DOHH2 (cell line): ENCODE data around the gene CST6.

Experiments used
- H3F3A ChIP-seq: fragments of 200-600 bp; sonication (generic), shearing (Covaris generic); 2 replicates; pipeline ENCODE4 v1.6.0; 2016; ENCODE audit warnings: antibody characterized with exemption, mild to moderate bottlenecking; ENCODE audit not compliant: control insufficient read depth, insufficient read depth
- H3K27ac ChIP-seq: fragments of 200-600 bp; sonication (generic); 2 replicates; pipeline ENCODE4 v1.5.1; 2014; ENCODE audit warnings: low read depth, mild to moderate bottlenecking, low read length, moderate library complexity
- H3K27me3 ChIP-seq: fragments of 200-600 bp; sonication (generic); 2 replicates; pipeline ENCODE4 v1.6.1; 2014; ENCODE audit warnings: mild to moderate bottlenecking, low read length, mixed read lengths; ENCODE audit not compliant: control insufficient read depth
- H3K36me3 ChIP-seq: fragments of 200-600 bp; sonication (generic); 2 replicates; pipeline ENCODE4 v1.6.1; 2014; ENCODE audit warnings: mild to moderate bottlenecking, low read length, moderate library complexity, mixed read lengths; ENCODE audit not compliant: control insufficient read depth
- H3K4me1 ChIP-seq: fragments of 200-600 bp; sonication (generic); 2 replicates; pipeline ENCODE4 v1.6.1; 2014; ENCODE audit warnings: mild to moderate bottlenecking, low read length, mixed read lengths; ENCODE audit not compliant: control insufficient read depth
- H3K4me2 ChIP-seq: fragments of 200-600 bp; sonication (generic); 2 replicates; pipeline ENCODE4 v1.6.0; 2014; ENCODE audit warnings: mild to moderate bottlenecking, low read length, moderate library complexity
- H3K4me3 ChIP-seq: fragments of 200-600 bp; sonication (generic); 2 replicates; pipeline ENCODE4 v1.5.1; 2014; ENCODE audit warnings: mild to moderate bottlenecking, low read length, mixed read lengths
- H3K79me2 ChIP-seq: fragments of 200-600 bp; sonication (generic); 2 replicates; pipeline ENCODE4 v1.6.1; 2014; ENCODE audit warnings: mild to moderate bottlenecking, low read length, mixed read lengths; ENCODE audit not compliant: control insufficient read depth
- H3K9me2 ChIP-seq: fragments of 200-600 bp; sonication (generic); replicated peaks from 2 replicates; pipeline ENCODE4 v1.6.1; 2014; ENCODE audit warnings: mild to moderate bottlenecking, low read length, mixed read lengths; ENCODE audit not compliant: control insufficient read depth
- H3K9me3 ChIP-seq: fragments of 200-600 bp; sonication (generic); 2 replicates; pipeline ENCODE4 v1.6.1; 2014; ENCODE audit warnings: antibody characterized with exemption, low read length, mixed read lengths; ENCODE audit not compliant: control insufficient read depth, insufficient read depth
- H4K20me1 ChIP-seq: fragments of 200-600 bp; sonication (generic); 2 replicates; pipeline ENCODE4 v1.6.0; 2014; ENCODE audit warnings: low read depth, mild to moderate bottlenecking, antibody characterized with exemption, low read length, moderate library complexity; ENCODE audit not compliant: control insufficient read depth, insufficient read depth
- CTCF ChIP-seq: fragments of 200-600 bp; sonication (generic); IDR thresholded peaks from one replicate; pipeline ENCODE4 v1.5.1; 2014; ENCODE audit warnings: antibody characterized with exemption, mild to moderate bottlenecking, low read depth, low read length; ENCODE audit not compliant: poor library complexity, severe bottlenecking
- EZH2phosphoT487 ChIP-seq: fragments of 200-600 bp; sonication (generic); IDR thresholded peaks from 2 replicates; pipeline ENCODE4 v1.6.1; 2017; ENCODE audit warnings: borderline replicate concordance, mild to moderate bottlenecking, antibody characterized with exemption, low read length, moderate library complexity, mixed read lengths

CST6 gene

GRCh38 chr11:66013762-66014100, 1.9 kb downstream of the CST6 start:
- Histone ChIP-seq H3K79me2 (no peaks in the 10 kb centered on the region), H3K4me2 (no peak overlapping the region), H3K36me3 (no peaks in the 10 kb centered on the region), H4K20me1 (no peaks in the 10 kb centered on the region), H3F3A (no peaks in the 10 kb centered on the region), H3K9me2 (no peaks in the 10 kb centered on the region), H3K4me3 (no peak overlapping the region), H3K27me3 (0 out of 2 replicates have a peak, but pooled peaks cover 5% of the 10 kb centered on the region), H3K4me1 (no peaks in the 10 kb centered on the region), H3K9me3 (no peaks in the 10 kb centered on the region), H3K27ac (no peak overlapping the region)
- TF ChIP-seq EZH2phosphoT487 (no peak), CTCF (no peak)

- Histone ChIP-seq H3K27ac (no peak overlapping the region), H3K27me3 (0 out of 2 replicates have a peak, but pooled peaks cover 5% of the 10 kb centered on the region), H3K4me3 (no peak overlapping the region), H4K20me1 (no peaks in the 10 kb centered on the region), H3K36me3 (no peaks in the 10 kb centered on the region), H3K79me2 (no peaks in the 10 kb centered on the region), H3K9me2 (no peaks in the 10 kb centered on the region), H3K4me1 (no peaks in the 10 kb centered on the region), H3F3A (no peaks in the 10 kb centered on the region), H3K4me2 (no peak overlapping the region), H3K9me3 (no peaks in the 10 kb centered on the region)
- no peak for TF ChIP-seq CTCF
- no peak for TF ChIP-seq EZH2phosphoT487
These were observed 3.1 kb downstream of the CST6 start for GRCh38 chr11:66014804-66015453.

GRCh38 chr11:66015454-66015881, 3.7 kb downstream of the CST6 start:
- Histone ChIP-seq H3K4me2 (no peak overlapping the region), H3K27me3 (0 out of 2 replicates have a peak, but pooled peaks cover 5% of the 10 kb centered on the region), H3K79me2 (no peaks in the 10 kb centered on the region), H3K9me3 (no peaks in the 10 kb centered on the region), H3K9me2 (no peaks in the 10 kb centered on the region), H3K27ac (no peak overlapping the region), H3K36me3 (no peaks in the 10 kb centered on the region), H3F3A (no peaks in the 10 kb centered on the region), H3K4me3 (no peak overlapping the region), H4K20me1 (no peaks in the 10 kb centered on the region), H3K4me1 (no peaks in the 10 kb centered on the region)
- TF ChIP-seq EZH2phosphoT487 (no peak), CTCF (no peak)
